Brain microvascular endothelial cell (primary cell): ENCODE measurements around the gene GPR45.
A peak's percentile ranks its signal among the peaks of the same experiment; 100 is the strongest.

Source experiments
- DNase-seq: peaks from one replicate; pipeline ENCODE4 v3.0.0-alpha.2; 2020
- H3K27ac ChIP-seq: fragments of 250-450 bp; sonication (Bioruptor Pico); 2 replicates; pipeline ENCODE4 v1.5.1; 2020; ENCODE audit warnings: mild to moderate bottlenecking, moderate library complexity
- H3K27me3 ChIP-seq: fragments of 250-450 bp; sonication (Bioruptor Pico); replicated peaks from 2 replicates; pipeline ENCODE4 v1.5.1; 2020; ENCODE audit warnings: mild to moderate bottlenecking
- H3K36me3 ChIP-seq: fragments of 250-450 bp; sonication (Bioruptor Pico); replicated peaks from 2 replicates; pipeline ENCODE4 v1.5.1; 2020; ENCODE audit warnings: mild to moderate bottlenecking
- H3K4me3 ChIP-seq: 2 replicates; pipeline ENCODE4 v1.5.1; 2011; ENCODE audit warnings: low read depth, mild to moderate bottlenecking, control low read depth, low read length, moderate library complexity
- CTCF ChIP-seq: IDR thresholded peaks from 2 replicates; pipeline ENCODE4 v1.5.1; 2011; ENCODE audit warnings: low read depth, mild to moderate bottlenecking, moderate library complexity, low read length, control low read depth, inconsistent platforms; ENCODE audit errors: missing control alignments
- in situ Hi-C: cut with HindIII; loops from 2 replicates; pipeline ENCODE4 v1.10.0; 2017; ENCODE audit warnings: low sequenced_read_pairs, low pct_ligation_motif_present

GPR45 gene

GRCh38 chr2:105224444-105224843, 17.1 kb upstream of the GPR45 start:
- no peak for DNase-seq
- Histone ChIP-seq H3K27me3 (peaks cover 4% of the 10 kb centered on the region), H3K4me3 (no peak overlapping the region), H3K27ac (no peak overlapping the region), H3K36me3 (no peaks in the 10 kb centered on the region)
- no peak for TF ChIP-seq CTCF
- in situ Hi-C loops: no loop called here

GRCh38 chr2:105231232-105231619, 10.3 kb upstream of the GPR45 start:
- in situ Hi-C loops: loop anchor here (25.0 kb wide), 1 partner anchor 119 kb away; no protein-coding TSS in a partner anchor
- no peak for TF ChIP-seq CTCF
- DNase-seq: no peak
- Histone ChIP-seq H3K27me3 (no peaks in the 10 kb centered on the region), H3K4me3 (no peak overlapping the region), H3K36me3 (no peaks in the 10 kb centered on the region), H3K27ac (no peak overlapping the region)

GRCh38 chr2:105235388-105236059, 6.0 kb upstream of the GPR45 start:
- Histone ChIP-seq H3K36me3 (no peaks in the 10 kb centered on the region), H3K27ac (no peak overlapping the region), H3K4me3 (no peak overlapping the region), H3K27me3 (no peaks in the 10 kb centered on the region)
- in situ Hi-C loops: loop anchor here (25.0 kb wide), 1 partner anchor 123 kb away; no protein-coding TSS in a partner anchor
- peak; percentile 86 for TF ChIP-seq CTCF
- DNase-seq: peak; percentile 85

GRCh38 chr2:105236060-105236424, 5.5 kb upstream of the GPR45 start:
- Histone ChIP-seq H3K27ac (no peak overlapping the region), H3K4me3 (no peak overlapping the region), H3K27me3 (no peaks in the 10 kb centered on the region), H3K36me3 (no peaks in the 10 kb centered on the region)
- in situ Hi-C loops: loop anchor here (25.0 kb wide), 1 partner anchor 124 kb away; no protein-coding TSS in a partner anchor
- DNase-seq: no peak
- TF ChIP-seq CTCF: no peak

GRCh38 chr2:105237045-105237765, 4.3 kb upstream of the GPR45 start:
- DNase-seq: no peak
- in situ Hi-C loops: loop anchor here (25.0 kb wide), 1 partner anchor 125 kb away; no protein-coding TSS in a partner anchor
- TF ChIP-seq CTCF: no peak
- Histone ChIP-seq H3K4me3 (no peak overlapping the region), H3K36me3 (no peaks in the 10 kb centered on the region), H3K27ac (no peak overlapping the region), H3K27me3 (no peaks in the 10 kb centered on the region)
